Endothelial cell (in vitro differentiated cells): ENCODE results near the gene PIK3CD. TPM values are rescaled to one million over a fixed set of nuclear protein-coding genes. Genes with fewer than 3 reads are reported as not detected.

ENCODE experiments used
- DNase-seq: peaks from one replicate; pipeline ENCODE4 v3.0.0; 2021; ENCODE audit warnings: low spot score
- H3K27ac Mint-ChIP-seq: one replicate; pipeline ENCODE4 v1.8.0; 2021; ENCODE audit warnings: mixed read lengths, inconsistent platforms; ENCODE audit not compliant: unreplicated experiment
- H3K27me3 Mint-ChIP-seq: one replicate; pipeline ENCODE4 v1.8.0; 2021; ENCODE audit warnings: mild to moderate bottlenecking, moderate library complexity, mixed read lengths, inconsistent platforms; ENCODE audit not compliant: unreplicated experiment
- H3K36me3 Mint-ChIP-seq: one replicate; pipeline ENCODE4 v1.8.0; 2021; ENCODE audit warnings: mild to moderate bottlenecking, low read depth, mixed read lengths, inconsistent platforms; ENCODE audit not compliant: unreplicated experiment
- H3K4me1 Mint-ChIP-seq: one replicate; pipeline ENCODE4 v1.8.0; 2021; ENCODE audit warnings: mild to moderate bottlenecking, mixed read lengths, inconsistent platforms; ENCODE audit not compliant: unreplicated experiment
- H3K4me3 Mint-ChIP-seq: one replicate; pipeline ENCODE4 v1.8.0; 2021; ENCODE audit warnings: mild to moderate bottlenecking, mixed read lengths, inconsistent platforms; ENCODE audit not compliant: unreplicated experiment
- H3K9me3 Mint-ChIP-seq: one replicate; pipeline ENCODE4 v1.8.0; 2021; ENCODE audit warnings: mixed read lengths, inconsistent platforms; ENCODE audit not compliant: unreplicated experiment
- total RNA-seq: library from RNA; stranded (reverse); fragmentation: NEBNext Ultra II Directional; extraction: Animal tissue kit (Norgen Biotek cat#: 25700); gene quantifications from one replicate; pipeline ENCODE4 v1.2.1, GENCODE V29; 2021; ENCODE audit not compliant: unreplicated experiment
- TF ChIP-seq, protein P1 (sequence below): fragments of 200-600 bp; sonication (generic); IDR thresholded peaks from one replicate; pipeline ENCODE4 v1.5.0; 2021; ENCODE audit warnings: antibody characterized with exemption; ENCODE audit not compliant: unreplicated experiment

PIK3CD gene
- total RNA-seq, 1 donor from 2014 or later = 30.3 TPM

DNA sequence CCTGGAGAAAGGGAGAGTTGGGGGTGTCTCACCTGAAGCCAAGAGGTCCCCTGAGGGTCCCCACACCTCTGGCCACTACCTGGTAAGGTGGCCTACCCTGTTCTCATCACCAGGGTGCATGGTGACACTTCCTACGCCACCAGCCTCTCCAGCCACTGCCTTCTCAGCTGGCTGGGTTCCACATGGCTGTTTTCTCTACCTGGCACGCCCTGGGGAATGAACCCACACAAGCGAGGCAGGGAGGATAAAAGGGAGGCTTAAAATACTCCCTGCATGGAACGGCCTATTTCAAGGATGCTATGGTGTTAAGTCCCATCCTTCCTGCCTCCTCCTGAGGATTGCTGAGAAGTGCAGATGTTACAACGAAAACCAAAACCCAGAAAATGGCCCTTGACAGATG is 84.7 kb downstream of the PIK3CD start:
- Mint-ChIP-seq H3K9me3 (no peaks in the 10 kb centered on the region), H3K27ac (no peak overlapping the region), H3K4me3 (no peak overlapping the region), H3K27me3 (peaks cover 8% of the 10 kb centered on the region), H3K36me3 (peaks cover 53% of the 10 kb centered on the region), H3K4me1 (peaks cover 2% of the 10 kb centered on the region)
- no peak for DNase-seq
- TF ChIP-seq, protein P1, sequence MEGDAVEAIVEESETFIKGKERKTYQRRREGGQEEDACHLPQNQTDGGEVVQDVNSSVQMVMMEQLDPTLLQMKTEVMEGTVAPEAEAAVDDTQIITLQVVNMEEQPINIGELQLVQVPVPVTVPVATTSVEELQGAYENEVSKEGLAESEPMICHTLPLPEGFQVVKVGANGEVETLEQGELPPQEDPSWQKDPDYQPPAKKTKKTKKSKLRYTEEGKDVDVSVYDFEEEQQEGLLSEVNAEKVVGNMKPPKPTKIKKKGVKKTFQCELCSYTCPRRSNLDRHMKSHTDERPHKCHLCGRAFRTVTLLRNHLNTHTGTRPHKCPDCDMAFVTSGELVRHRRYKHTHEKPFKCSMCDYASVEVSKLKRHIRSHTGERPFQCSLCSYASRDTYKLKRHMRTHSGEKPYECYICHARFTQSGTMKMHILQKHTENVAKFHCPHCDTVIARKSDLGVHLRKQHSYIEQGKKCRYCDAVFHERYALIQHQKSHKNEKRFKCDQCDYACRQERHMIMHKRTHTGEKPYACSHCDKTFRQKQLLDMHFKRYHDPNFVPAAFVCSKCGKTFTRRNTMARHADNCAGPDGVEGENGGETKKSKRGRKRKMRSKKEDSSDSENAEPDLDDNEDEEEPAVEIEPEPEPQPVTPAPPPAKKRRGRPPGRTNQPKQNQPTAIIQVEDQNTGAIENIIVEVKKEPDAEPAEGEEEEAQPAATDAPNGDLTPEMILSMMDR = no peak

DNA sequence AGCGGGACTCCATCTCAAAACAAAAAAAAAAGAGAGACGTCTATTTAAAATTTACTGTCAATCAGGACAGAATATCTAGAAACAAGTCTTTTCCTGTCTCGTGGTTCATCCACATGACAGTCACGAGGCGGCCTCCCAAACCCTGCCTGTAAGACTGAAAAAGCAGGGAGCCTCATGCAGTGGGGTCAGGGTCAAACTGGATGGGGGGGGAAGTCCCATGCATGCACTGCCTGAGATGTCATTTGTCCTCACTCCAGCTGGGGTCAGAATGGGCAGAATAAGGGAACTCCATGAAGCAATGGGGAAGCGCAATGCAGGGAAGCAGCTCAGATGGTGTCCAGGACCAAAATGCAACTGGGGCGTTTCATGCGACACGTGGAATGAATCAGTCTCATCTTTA is 85.5 kb downstream of the PIK3CD start:
- Mint-ChIP-seq H3K4me3 (no peak overlapping the region), H3K4me1 (peaks cover 2% of the 10 kb centered on the region), H3K27me3 (peaks cover 3% of the 10 kb centered on the region), H3K36me3 (peaks cover 51% of the 10 kb centered on the region), H3K27ac (no peak overlapping the region), H3K9me3 (no peaks in the 10 kb centered on the region)
- TF ChIP-seq, protein P1 = no peak
- DNase-seq = no peak

DNA sequence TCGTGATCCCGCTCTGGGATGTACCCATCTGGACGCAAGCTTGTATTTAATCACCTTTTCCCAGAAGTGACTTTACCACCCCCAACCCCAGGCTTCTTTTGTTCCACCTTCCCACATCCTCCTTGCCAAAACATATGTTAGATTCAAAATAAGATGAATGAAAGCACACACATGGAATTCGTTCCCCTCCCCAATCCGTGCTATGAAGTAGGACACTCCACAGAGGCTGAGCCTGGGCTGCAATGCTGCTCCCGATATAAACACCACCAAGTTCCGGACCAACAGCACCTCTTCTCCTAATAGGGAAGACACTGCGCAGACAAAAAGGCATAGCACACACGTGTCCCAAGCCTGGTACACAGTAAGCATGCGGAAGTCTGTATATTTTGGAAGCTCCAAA is 86.1 kb downstream of the PIK3CD start:
- DNase-seq = no peak
- Mint-ChIP-seq H3K27ac (no peak overlapping the region), H3K27me3 (peaks cover 3% of the 10 kb centered on the region), H3K9me3 (no peaks in the 10 kb centered on the region), H3K4me3 (no peak overlapping the region), H3K4me1 (peaks cover 2% of the 10 kb centered on the region), H3K36me3 (peaks cover 48% of the 10 kb centered on the region)
- TF ChIP-seq, protein P1 = no peak

DNA sequence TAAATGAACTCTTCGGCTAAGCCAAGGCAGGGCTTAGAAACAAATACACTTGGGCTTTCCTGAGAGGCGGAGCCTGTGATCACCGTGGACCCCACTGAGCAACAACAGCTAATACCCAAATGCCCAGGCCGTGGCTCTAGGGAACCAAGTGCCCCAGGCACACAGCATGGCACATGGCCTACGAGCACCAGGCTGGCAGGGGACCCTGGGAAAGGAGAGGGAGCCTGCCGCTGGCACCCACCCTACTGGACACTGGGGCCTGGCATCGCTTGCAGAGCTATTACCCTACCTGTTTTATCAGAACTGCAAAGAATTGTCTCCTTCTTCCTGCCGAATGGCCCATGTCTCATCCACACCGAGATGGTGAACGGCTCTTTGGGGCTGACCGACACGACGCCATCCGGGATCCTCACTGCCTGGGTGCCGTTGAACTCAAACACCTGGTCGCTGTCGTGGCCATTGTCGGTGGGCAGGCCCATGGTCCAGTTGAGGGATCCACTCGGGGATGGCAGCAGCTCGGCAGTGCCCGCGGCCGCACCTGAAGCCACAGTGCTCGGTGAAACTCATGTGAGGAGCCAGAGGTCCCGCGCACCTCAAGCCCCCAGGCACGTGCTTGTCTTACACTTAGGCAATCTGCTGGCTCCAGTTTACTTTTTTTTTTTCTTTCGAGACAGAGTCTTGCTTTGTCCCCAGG is 92.7 kb downstream of the PIK3CD start:
- Mint-ChIP-seq H3K4me1 (no peaks in the 10 kb centered on the region), H3K27me3 (no peaks in the 10 kb centered on the region), H3K36me3 (peaks cover 25% of the 10 kb centered on the region), H3K9me3 (no peaks in the 10 kb centered on the region), H3K27ac (no peak overlapping the region), H3K4me3 (peak overlapping the region; percentile 28)
- TF ChIP-seq, protein P1 = no peak
- no peak for DNase-seq

DNA sequence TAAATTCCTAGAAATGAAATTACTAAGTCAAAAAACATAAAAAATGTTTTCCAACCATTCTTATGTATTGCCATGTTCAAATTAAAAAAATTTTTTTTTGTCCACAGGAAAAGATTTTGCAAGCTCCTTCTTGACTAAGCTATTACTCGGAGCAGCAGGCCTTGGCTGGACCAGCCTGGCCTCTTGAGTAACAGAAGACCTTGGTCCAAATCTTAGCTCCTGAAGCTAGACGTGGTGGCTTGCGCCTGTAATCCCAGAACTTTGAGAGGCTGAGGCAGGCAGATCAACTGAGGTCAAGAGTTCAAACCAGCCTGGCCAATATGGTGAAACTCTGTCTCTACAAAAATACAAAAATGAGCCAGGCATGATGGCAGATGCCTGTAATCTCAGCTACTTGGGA is 94.7 kb downstream of the PIK3CD start:
- Mint-ChIP-seq H3K4me3 (no peak overlapping the region), H3K27me3 (no peaks in the 10 kb centered on the region), H3K4me1 (no peaks in the 10 kb centered on the region), H3K36me3 (peaks cover 25% of the 10 kb centered on the region), H3K27ac (no peak overlapping the region), H3K9me3 (no peaks in the 10 kb centered on the region)
- DNase-seq = no peak
- TF ChIP-seq, protein P1 = no peak
